H9 (cell line): Measurements from ENCODE around the gene HOXB6. TPM values are rescaled to one million over a fixed set of nuclear protein-coding genes. Genes with fewer than 3 reads are reported as not detected.

Experiments
- DNase-seq: peaks from one replicate; pipeline ENCODE4 v3.0.0-alpha.2; 2017
- H2AFZ ChIP-seq: one replicate; pipeline ENCODE4 v1.6.1; 2013; ENCODE audit warnings: mild to moderate bottlenecking, low read length, control low read depth, moderate library complexity
- H2AK5ac ChIP-seq: 2 replicates; pipeline ENCODE4 v1.6.1; 2013; ENCODE audit warnings: low read length, control low read depth, mixed read lengths; ENCODE audit not compliant: insufficient read length
- H2BK120ac ChIP-seq: one replicate; pipeline ENCODE4 v1.6.1; 2013; ENCODE audit warnings: low read depth, mild to moderate bottlenecking, low read length, control low read depth, inconsistent platforms; ENCODE audit not compliant: poor library complexity, severe bottlenecking
- H2BK12ac ChIP-seq: 2 replicates; pipeline ENCODE4 v1.6.1; 2013; ENCODE audit warnings: low read length, control low read depth, mixed read lengths, low read depth; ENCODE audit not compliant: insufficient read length
- H2BK15ac ChIP-seq: 2 replicates; pipeline ENCODE4 v1.6.1; 2013; ENCODE audit warnings: low read depth, low read length, control low read depth
- H2BK20ac ChIP-seq: one replicate; pipeline ENCODE4 v1.6.1; 2013; ENCODE audit warnings: low read depth, mild to moderate bottlenecking, low read length, control low read depth, inconsistent platforms; ENCODE audit not compliant: poor library complexity, severe bottlenecking
- H2BK5ac ChIP-seq: 2 replicates; pipeline ENCODE4 v1.6.1; 2013; ENCODE audit warnings: low read length, control low read depth, mixed read lengths; ENCODE audit not compliant: insufficient read length
- H3K14ac ChIP-seq: 2 replicates; pipeline ENCODE4 v1.6.1; 2013; ENCODE audit warnings: low read length, control low read depth; ENCODE audit not compliant: insufficient read depth
- H3K18ac ChIP-seq: 2 replicates; pipeline ENCODE4 v1.6.1; 2013; ENCODE audit warnings: low read depth, mild to moderate bottlenecking, mixed read lengths, low read length, control low read depth; ENCODE audit not compliant: insufficient read length
- H3K23ac ChIP-seq: 2 replicates; pipeline ENCODE4 v1.6.1; 2013; ENCODE audit warnings: low read length, control low read depth, mixed read lengths, low read depth; ENCODE audit not compliant: insufficient read length
- H3K23me2 ChIP-seq: 2 replicates; pipeline ENCODE4 v1.6.1; 2013; ENCODE audit warnings: low read depth, mild to moderate bottlenecking, mixed read lengths, low read length, control low read depth; ENCODE audit not compliant: insufficient read length, poor library complexity, severe bottlenecking
- H3K27ac ChIP-seq: 2 replicates; pipeline ENCODE4 v1.5.1; 2013; ENCODE audit warnings: low read length, control low read depth, mixed read lengths, low read depth; ENCODE audit not compliant: insufficient read length
- H3K27me3 ChIP-seq: 2 replicates; pipeline ENCODE4 v1.6.1; 2013; ENCODE audit warnings: low read length, control low read depth, inconsistent platforms; ENCODE audit not compliant: insufficient read depth
- H3K4ac ChIP-seq: 2 replicates; pipeline ENCODE4 v1.6.1; 2013; ENCODE audit warnings: low read depth, mild to moderate bottlenecking, control low read depth, inconsistent platforms, low read length, moderate library complexity
- H3K4me1 ChIP-seq: 2 replicates; pipeline ENCODE4 v1.6.1; 2013; ENCODE audit warnings: low read length, control low read depth, inconsistent platforms; ENCODE audit not compliant: insufficient read depth
- H3K4me2 ChIP-seq: 2 replicates; pipeline ENCODE4 v1.6.1; 2013; ENCODE audit warnings: low read length, control low read depth, mixed read lengths; ENCODE audit not compliant: insufficient read length, insufficient read depth
- H3K56ac ChIP-seq: 2 replicates; pipeline ENCODE4 v1.6.1; 2013; ENCODE audit warnings: low read depth, mild to moderate bottlenecking, mixed read lengths, low read length, control low read depth; ENCODE audit not compliant: insufficient read length
- H3K79me1 ChIP-seq: 2 replicates; pipeline ENCODE4 v1.6.1; 2013; ENCODE audit warnings: low read depth, mild to moderate bottlenecking, moderate library complexity, low read length, control low read depth, inconsistent platforms; ENCODE audit not compliant: insufficient read depth, poor library complexity, severe bottlenecking
- H3K79me2 ChIP-seq: 2 replicates; pipeline ENCODE4 v1.6.1; 2013; ENCODE audit warnings: low read length, control low read depth, inconsistent platforms; ENCODE audit not compliant: insufficient read depth
- H3K9ac ChIP-seq: 2 replicates; pipeline ENCODE4 v1.6.1; 2013; ENCODE audit warnings: low read length, control low read depth, mixed read lengths; ENCODE audit not compliant: insufficient read length; ENCODE audit errors: extremely low read depth
- H3K9me3 ChIP-seq: one replicate; pipeline ENCODE4 v1.6.1; 2013; ENCODE audit warnings: low read depth, low read length, inconsistent platforms; ENCODE audit not compliant: control insufficient read depth
- H3T11ph ChIP-seq: one replicate; pipeline ENCODE4 v1.6.1; 2013; ENCODE audit warnings: mild to moderate bottlenecking, low read length, control low read depth, inconsistent platforms
- H4K20me1 ChIP-seq: one replicate; pipeline ENCODE4 v1.6.1; 2013; ENCODE audit not compliant: control insufficient read depth, insufficient read length, insufficient read depth
- H4K5ac ChIP-seq: 2 replicates; pipeline ENCODE4 v1.6.1; 2013; ENCODE audit warnings: low read depth, mild to moderate bottlenecking, mixed read lengths, low read length, control low read depth; ENCODE audit not compliant: insufficient read length
- H4K8ac ChIP-seq: replicated peaks from 2 replicates; pipeline ENCODE4 v1.6.1; 2013; ENCODE audit warnings: low read length, control low read depth, mixed read lengths, low read depth; ENCODE audit not compliant: insufficient read length
- H4K91ac ChIP-seq: 2 replicates; pipeline ENCODE4 v1.6.1; 2013; ENCODE audit warnings: low read depth, mild to moderate bottlenecking, moderate library complexity, mixed read lengths, low read length, control low read depth; ENCODE audit not compliant: insufficient read length
- H3K27ac Mint-ChIP-seq, 3 experiments: 2 replicates in 2 of 3; 3 replicates in 1 of 3; pipeline ENCODE4 v1.8.0; 2020 to 2021; ENCODE audit warnings: mixed read lengths in 3 of 3, mild to moderate bottlenecking in 1 of 3, moderate library complexity in 1 of 3
- H3K27me3 Mint-ChIP-seq: 2 replicates; pipeline ENCODE4 v1.8.0; 2021; ENCODE audit warnings: low read depth, mild to moderate bottlenecking, moderate library complexity, mixed read lengths
- H3K36me3 Mint-ChIP-seq, 3 experiments: 2 replicates in 2 of 3; 3 replicates in 1 of 3; pipeline ENCODE4 v1.8.0; 2020 to 2021; ENCODE audit warnings: low read depth in 3 of 3, mixed read lengths in 3 of 3; ENCODE audit not compliant: insufficient read depth in 1 of 3
- H3K4me1 Mint-ChIP-seq, 2 experiments: 2 replicates each; pipeline ENCODE4 v1.8.0; 2020; ENCODE audit warnings: mixed read lengths in 2 of 2
- H3K4me3 Mint-ChIP-seq, 2 experiments: 2 replicates in 1 of 2; 3 replicates in 1 of 2; pipeline ENCODE4 v1.8.0; 2020 to 2021; ENCODE audit warnings: mild to moderate bottlenecking in 2 of 2, mixed read lengths in 2 of 2, moderate library complexity in 1 of 2
- H3K9me3 Mint-ChIP-seq, 2 experiments: 2 replicates in 1 of 2; 3 replicates in 1 of 2; pipeline ENCODE4 v1.8.0; 2020; ENCODE audit warnings: mild to moderate bottlenecking in 2 of 2, mixed read lengths in 2 of 2, moderate library complexity in 1 of 2
- CTCF ChIP-seq: fragments of 200-600 bp; sonication (generic); conservative IDR thresholded peaks from 3 replicates; pipeline ENCODE4 v1.8.0; 2021; ENCODE audit warnings: antibody characterized with exemption, mild to moderate bottlenecking
- WGBS: extraction: QIAGEN DNeasy Blood & Tissue Kit; methylation state at CpG from one replicate; pipeline ENCODE4 v1.1.7; 2013; ENCODE audit warnings: missing lambda C conversion rate, low lambda C conversion rate, mixed read lengths; ENCODE audit not compliant: insufficient read length; ENCODE audit errors: extremely low coverage; 5-methylcytosine and 5-hydroxymethylcytosine counted together
- total RNA-seq: library from RNA; stranded (reverse); gene quantifications from 2 replicates; pipeline ENCODE4 v1.2.1, GENCODE V29; 2021

HOXB6 gene
- total RNA-seq, 1 experiment from 2014 or later: not detected

- Histone ChIP-seq H2BK5ac (no peak overlapping the region), H3K4ac (no peak overlapping the region), H2BK15ac (no peak overlapping the region), H3K18ac (no peak overlapping the region), H3K27ac (no peak overlapping the region), H2BK20ac (no peak overlapping the region), H3K14ac (no peak overlapping the region), H3K9ac (no peak overlapping the region), H4K5ac (no peak overlapping the region), H2BK120ac (no peak overlapping the region), H4K20me1 (peaks cover 4% of the 10 kb centered on the region), H4K8ac (no peak overlapping the region), H3T11ph (no peak overlapping the region), H2AK5ac (no peak overlapping the region), H2AFZ (no peak overlapping the region), H3K4me1 (peaks cover 2% of the 10 kb centered on the region; the same call in 1 of the 2 replicates), H3K23me2 (no peaks in the 10 kb centered on the region), H3K9me3 (no peaks in the 10 kb centered on the region), H2BK12ac (no peak overlapping the region), H3K79me2 (no peaks in the 10 kb centered on the region), H3K23ac (no peak overlapping the region), H4K91ac (no peak overlapping the region), H3K79me1 (no peaks in the 10 kb centered on the region), H3K56ac (no peak overlapping the region), H3K27me3 (peaks cover 100% of the 10 kb centered on the region), H3K4me2 (no peak overlapping the region)
- Mint-ChIP-seq H3K9me3 (peaks cover 0 to 12% of the 10 kb centered on the region in 2 experiments; a peak in 1 of 5 replicates), H3K36me3 (no peaks in the 10 kb centered on the region; a peak in 1 of 7 replicates), H3K4me3 (no peak overlapping the region), H3K27ac (no peak overlapping the region), H3K4me1 (peaks cover 6 to 18% of the 10 kb centered on the region in 2 experiments), H3K27me3 (no peaks in the 10 kb centered on the region)
- no peak for DNase-seq
- no peak; the same call in 2 of the 3 replicates for TF ChIP-seq CTCF
- WGBS: no CpG with 5 or more reads among the region's 6 CpGs
These were observed 35.0 kb downstream of the HOXB6 start for GRCh38 chr17:48569674-48570324.
